NCI-H2171 (cell line): Measurements from ENCODE around the gene CNNM2.

Experiments used
- DNase-seq: peaks from one replicate; lab custom pipeline; 2025; lab: John Stamatoyannopoulos, UW

Gene CNNM2

GRCh38 chr10:103077020-103077419 lies 158.9 kb downstream of the CNNM2 start:
- DNase-seq, result no peak

- DNase-seq, result no peak
Observed at GRCh38 chr10:103077491-103078308, 159.6 kb downstream of the CNNM2 start.

DNA sequence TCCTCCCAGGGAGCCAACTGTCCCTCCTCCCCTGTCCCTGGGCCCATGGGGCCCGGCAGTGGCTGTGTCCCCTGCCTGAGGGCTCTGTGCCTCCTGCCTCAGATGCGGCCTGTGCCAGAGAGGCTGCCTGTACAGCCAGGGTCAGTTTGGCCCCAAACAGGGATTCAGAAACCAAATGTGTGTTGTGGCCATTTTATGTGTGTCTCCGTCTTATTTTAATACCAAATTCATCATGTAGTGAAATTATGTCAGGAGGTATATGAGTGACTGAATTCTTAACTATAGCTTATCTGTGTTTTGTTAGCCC lies 160.2 kb downstream of the CNNM2 start:
- DNase-seq, result no peak

DNA sequence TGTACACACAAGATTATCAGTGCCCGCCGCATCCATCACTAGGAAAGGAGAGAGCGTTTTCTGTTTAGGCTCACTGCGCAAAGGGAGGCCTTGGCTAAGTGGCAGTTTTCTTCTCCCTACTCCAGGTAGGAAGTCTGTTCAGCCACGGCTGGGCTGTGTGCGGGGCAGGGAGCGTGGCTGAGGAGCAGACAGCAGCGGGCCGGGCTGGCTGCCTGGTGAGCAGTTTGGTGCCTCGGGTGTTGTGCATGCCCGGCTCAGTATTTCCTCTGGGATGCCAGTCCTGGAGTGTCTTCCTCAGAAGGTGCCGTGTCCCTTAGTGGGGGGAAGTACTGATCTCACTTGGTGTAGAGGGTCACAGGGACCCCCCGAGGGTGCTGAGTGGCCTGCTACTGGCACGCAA lies 160.6 kb downstream of the CNNM2 start:
- no peak for DNase-seq

DNA sequence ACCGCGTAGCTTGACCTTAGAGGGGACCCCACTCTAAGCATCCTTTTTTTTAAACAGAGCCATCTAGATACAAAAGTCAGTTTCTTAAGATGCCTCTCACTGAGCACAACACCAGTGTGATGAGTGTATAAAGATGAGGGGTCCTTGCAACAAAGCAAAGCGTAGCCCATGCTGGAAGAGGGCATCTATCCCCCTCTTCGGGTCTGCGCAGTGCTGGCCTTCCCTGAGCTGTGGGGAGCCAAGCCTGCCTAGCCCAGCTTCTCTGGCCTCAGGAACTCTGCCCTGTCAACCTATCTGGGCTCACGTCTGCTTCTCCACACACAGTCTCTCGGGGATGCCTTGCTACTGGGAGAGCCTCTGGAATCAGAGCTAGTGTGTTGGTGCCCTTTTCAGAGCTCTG lies 161.0 kb downstream of the CNNM2 start:
- DNase-seq, result no peak

- no peak for DNase-seq
Observed at GRCh38 chr10:103079946-103080345, 161.9 kb downstream of the CNNM2 start.

GRCh38 chr10:103080891-103081581 lies 162.9 kb downstream of the CNNM2 start:
- DNase-seq, result no peak

GRCh38 chr10:103082683-103083082 lies 164.6 kb downstream of the CNNM2 start:
- DNase-seq, result no peak

GRCh38 chr10:103083266-103083976 lies 165.3 kb downstream of the CNNM2 start:
- DNase-seq, result no peak

DNA sequence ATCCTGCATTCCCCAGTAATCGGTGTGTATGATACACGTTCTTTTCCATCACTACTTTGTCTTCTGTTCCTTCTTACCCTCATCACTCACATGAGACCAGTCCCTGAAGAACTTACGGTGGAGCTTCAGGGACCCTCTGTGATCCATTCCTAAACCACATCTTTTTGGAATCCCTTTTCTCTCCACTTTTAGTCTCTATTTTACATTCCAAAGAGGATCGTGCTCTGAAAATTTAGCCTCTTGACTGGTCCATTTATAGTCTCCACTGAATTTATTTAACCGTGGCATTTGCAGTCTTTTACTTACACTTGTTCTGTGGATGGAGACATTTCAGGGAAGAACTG lies 165.9 kb downstream of the CNNM2 start:
- DNase-seq, result no peak

GRCh38 chr10:103086261-103086660 lies 168.2 kb downstream of the CNNM2 start:
- no peak for DNase-seq

DNA sequence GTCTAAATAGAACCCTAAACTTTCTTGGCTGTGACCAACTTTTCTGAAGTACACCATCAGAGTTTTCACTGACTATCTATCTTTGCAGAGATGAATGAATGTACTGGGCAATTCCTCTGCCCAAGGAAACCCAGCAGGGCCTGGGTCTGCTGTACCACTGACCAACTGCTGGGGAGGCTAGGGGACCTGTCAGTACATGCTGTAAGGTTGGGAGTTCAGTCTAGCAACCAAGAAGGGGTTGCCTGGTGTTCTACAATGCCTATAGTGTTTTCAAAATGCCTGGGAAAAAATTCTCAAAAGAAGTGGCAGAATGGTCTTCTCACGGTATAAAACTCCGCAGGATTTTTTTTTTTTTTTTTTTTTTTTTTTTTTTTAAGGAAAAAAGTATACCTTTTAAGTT lies 168.7 kb downstream of the CNNM2 start:
- DNase-seq, result no peak

DNA sequence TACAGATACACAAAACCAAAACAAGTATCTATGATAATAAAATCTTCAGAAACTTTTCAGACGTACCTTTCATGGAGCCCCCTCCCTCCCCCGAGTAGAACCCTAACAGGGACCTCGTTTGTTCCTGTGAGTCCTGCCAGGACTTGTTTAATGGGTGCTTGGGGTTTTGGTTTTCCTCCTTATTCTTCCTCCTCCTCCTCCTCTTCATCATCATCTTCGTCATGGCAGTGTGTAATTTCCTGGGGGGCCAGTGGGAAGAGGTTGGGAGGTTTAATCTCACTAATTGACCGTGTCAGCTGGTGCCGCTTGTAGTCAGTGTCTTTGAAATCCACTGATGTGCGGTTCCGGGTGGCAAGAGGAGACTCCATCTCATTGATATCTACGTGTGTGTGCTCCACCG lies 171.4 kb downstream of the CNNM2 start:
- no peak for DNase-seq

DNA sequence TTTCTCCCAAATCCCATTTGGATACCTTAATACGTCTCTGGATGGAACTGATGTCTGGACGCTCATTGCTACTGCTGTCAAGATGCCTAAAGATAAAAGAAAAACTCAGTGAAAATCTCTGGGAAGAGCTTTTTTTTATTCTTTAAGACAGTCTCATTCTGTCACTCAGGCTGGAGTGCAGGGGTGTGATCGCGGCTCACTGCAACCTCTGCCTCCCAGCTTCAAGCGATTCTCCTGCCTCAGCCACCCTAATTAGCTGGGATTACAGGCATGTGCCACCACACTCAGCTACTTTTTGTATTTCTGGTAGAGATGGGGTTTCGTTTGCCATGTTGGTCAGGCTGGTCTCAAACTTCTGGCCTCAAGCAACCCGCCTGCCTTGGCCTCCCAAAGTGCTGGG lies 172.8 kb downstream of the CNNM2 start:
- DNase-seq, result no peak

- DNase-seq, result no peak
Observed at GRCh38 chr10:103095005-103095404, 176.9 kb downstream of the CNNM2 start.

- DNase-seq, result no peak
Observed at GRCh38 chr10:103096130-103096529, 178.0 kb downstream of the CNNM2 start.

GRCh38 chr10:103098240-103098639 lies 180.1 kb downstream of the CNNM2 start:
- no peak for DNase-seq

DNA sequence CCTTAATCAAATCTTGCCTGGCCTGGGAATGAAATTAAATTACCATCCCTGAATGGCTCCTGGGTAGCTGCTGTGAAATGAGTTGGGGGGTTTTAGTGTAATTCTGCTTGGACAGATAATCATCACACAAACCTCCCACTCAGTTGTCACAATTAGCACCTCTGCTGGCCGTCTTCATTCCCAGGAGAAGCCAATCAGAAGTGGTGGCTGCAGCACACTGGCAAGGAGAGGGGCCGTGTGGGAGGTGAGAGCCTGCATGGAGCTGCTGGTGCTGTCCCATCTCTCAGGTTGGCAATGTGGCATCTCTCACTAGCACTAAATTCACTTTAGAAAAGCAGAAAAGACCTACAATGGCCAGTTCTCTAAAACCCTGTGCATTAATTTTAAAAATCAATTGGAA lies 182.5 kb downstream of the CNNM2 start:
- no peak for DNase-seq

- DNase-seq, result no peak
Observed at GRCh38 chr10:103102195-103102594, 184.1 kb downstream of the CNNM2 start.

GRCh38 chr10:103103989-103104388 lies 185.9 kb downstream of the CNNM2 start:
- DNase-seq, result no peak

DNA sequence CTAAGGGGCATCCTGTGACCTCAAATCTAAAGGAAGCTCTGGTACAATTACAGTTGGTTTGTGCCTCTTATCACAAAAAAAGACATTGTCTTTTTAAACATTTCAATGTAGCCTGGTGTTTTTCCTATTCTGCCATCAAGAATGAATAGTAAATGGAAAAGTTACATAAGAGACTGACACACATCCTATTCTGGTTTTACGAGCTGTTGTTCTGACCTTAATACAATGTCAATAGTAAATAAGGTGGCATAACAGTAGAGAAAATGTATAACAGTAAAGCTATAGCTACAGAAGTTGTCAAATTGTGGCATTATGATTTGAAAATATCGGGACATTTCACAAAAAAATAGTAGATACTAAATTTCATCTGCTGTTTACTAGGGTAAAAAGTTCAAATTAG lies 186.6 kb downstream of the CNNM2 start:
- DNase-seq, result no peak

GRCh38 chr10:103105462-103105861 lies 187.4 kb downstream of the CNNM2 start:
- no peak for DNase-seq

GRCh38 chr10:103106539-103106938 lies 188.4 kb downstream of the CNNM2 start:
- DNase-seq, result no peak
